GM12801 (cell line): Measurements from ENCODE around the gene TATDN3.

ENCODE experiments used
- CTCF ChIP-seq: IDR thresholded peaks from one replicate; pipeline ENCODE4 v1.5.1; 2011; ENCODE audit warnings: control low read depth; ENCODE audit not compliant: insufficient read length; ENCODE audit errors: extremely low read depth

The TATDN3 gene

GRCh38 chr1:212769459-212770167 is 22.1 kb upstream of the TATDN3 start:
- no peak for TF ChIP-seq CTCF

GRCh38 chr1:212771341-212771740 is 20.4 kb upstream of the TATDN3 start:
- no peak for TF ChIP-seq CTCF

- no peak for TF ChIP-seq CTCF
Measured at GRCh38 chr1:212773011-212773410, 18.7 kb upstream of the TATDN3 start.

- TF ChIP-seq CTCF, result no peak
Measured at GRCh38 chr1:212774584-212774983, 17.1 kb upstream of the TATDN3 start.

- TF ChIP-seq CTCF, result no peak
Measured at GRCh38 chr1:212775241-212775640, 16.5 kb upstream of the TATDN3 start.

- TF ChIP-seq CTCF, result no peak
Measured at GRCh38 chr1:212777151-212777550, 14.5 kb upstream of the TATDN3 start.

- no peak for TF ChIP-seq CTCF
Measured at GRCh38 chr1:212780759-212781158, 10.9 kb upstream of the TATDN3 start.

GRCh38 chr1:212781225-212781624 is 10.5 kb upstream of the TATDN3 start:
- no peak for TF ChIP-seq CTCF
